Measurements from ENCODE around the gene WDR90. TPM values are rescaled to one million over a fixed set of nuclear protein-coding genes. Genes with fewer than 3 reads are reported as not detected.

The WDR90 gene
- total and polyA plus RNA-seq, 2 experiments from 2014 or later = 25.9 to 42.2 TPM

DNA sequence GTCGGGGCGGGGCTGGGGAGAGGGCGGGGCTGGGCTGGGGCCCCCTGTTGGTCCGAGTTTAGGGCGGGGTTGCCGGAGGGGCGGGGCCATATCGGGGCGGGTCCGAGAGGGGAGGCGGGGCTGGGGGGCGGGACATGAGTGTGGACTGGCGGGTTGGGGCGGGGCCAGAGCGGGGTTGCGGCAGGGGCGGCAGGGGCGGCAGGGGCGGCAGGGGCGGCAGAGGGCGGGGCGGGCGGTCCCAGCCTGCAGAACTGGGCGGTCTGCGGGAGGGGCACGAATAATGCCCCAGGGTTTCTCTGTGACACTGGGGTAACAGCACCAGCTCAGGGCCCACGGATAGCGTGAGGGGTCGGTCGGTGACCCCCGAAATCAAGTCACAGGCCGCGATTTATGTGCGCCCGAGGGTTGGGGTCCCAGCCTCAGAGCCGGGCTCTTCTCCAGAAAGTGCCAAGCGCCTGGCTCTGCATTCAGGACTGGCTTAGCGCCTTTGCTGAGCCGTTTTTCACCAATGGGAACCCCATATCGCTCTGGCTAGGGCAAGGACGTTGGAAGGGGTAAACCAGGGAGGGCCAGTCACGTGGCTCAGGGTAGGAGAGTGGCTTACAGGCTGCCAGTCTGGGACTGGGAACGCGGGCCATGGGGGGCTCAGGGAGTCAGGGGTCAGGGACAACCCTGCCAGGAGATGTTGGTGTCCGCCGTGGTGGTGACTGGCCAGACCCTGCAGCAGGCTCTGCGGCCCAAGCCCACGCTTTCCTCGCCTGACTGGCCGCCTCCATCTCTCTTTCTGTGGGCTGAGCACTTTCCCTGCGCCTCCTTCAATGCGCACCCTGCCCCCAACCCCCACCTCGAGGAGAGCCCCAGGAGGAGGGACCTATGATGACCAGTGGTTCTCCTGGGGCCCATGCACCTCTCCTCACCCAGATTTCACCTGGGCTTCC lies 11.8 kb upstream of the WDR90 start:
- Mint-ChIP-seq H3K9me3 (peaks cover 4% of the 10 kb centered on the region; the same call in 2 of the 3 replicates), H3K27ac (no peak overlapping the region), H3K4me1 (peaks cover 20% of the 10 kb centered on the region), H3K36me3 (ENCODE audit: low read depth) (no peaks in the 10 kb centered on the region), H3K4me3 (peak overlapping the region; percentile 89), H3K27me3 (ENCODE audit: insufficient read depth, low read depth, poor library complexity) (peaks cover 12% of the 10 kb centered on the region)
- Histone ChIP-seq H3K9me2 (ENCODE audit: insufficient read depth) (no peaks in the 10 kb centered on the region), H3K27me3 (ENCODE audit: insufficient read depth) (no peaks in the 10 kb centered on the region), H3K4me1 (ENCODE audit: insufficient read depth) (peaks cover 19% of the 10 kb centered on the region), H4K20me1 (replicated peaks; ENCODE audit: insufficient read depth) (no peaks in the 10 kb centered on the region), H3K4me3 (peak overlapping the region; percentile 95), H3K79me2 (replicated peaks; ENCODE audit: insufficient read depth) (no peaks in the 10 kb centered on the region; the same call in 1 of the 2 replicates), H3F3A (replicated peaks; ENCODE audit: low read depth) (0 out of 2 replicates have a peak, but pooled peaks cover 6% of the 10 kb centered on the region), H3K36me3 (ENCODE audit: insufficient read depth) (no peaks in the 10 kb centered on the region), H3K27ac (ENCODE audit: low read depth) (peak overlapping the region; percentile 63; the same call in 1 of the 2 replicates), H2AFZ (peak overlapping the region; percentile 76; the same call in 1 of the 2 replicates), H3K4me2 (peak overlapping the region; percentile 97)
- TF ChIP-seq POLR2AphosphoS5 (IDR thresholded peaks at IDR 0.05; ENCODE audit: low read depth) = 0 out of 2 replicates have a peak, but pooled peaks have one; percentile 23
- TF ChIP-seq, protein P1, sequence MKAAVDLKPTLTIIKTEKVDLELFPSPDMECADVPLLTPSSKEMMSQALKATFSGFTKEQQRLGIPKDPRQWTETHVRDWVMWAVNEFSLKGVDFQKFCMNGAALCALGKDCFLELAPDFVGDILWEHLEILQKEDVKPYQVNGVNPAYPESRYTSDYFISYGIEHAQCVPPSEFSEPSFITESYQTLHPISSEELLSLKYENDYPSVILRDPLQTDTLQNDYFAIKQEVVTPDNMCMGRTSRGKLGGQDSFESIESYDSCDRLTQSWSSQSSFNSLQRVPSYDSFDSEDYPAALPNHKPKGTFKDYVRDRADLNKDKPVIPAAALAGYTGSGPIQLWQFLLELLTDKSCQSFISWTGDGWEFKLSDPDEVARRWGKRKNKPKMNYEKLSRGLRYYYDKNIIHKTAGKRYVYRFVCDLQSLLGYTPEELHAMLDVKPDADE (IDR thresholded peaks at IDR 0.05) = no peak
- TF ChIP-seq EZH2 (IDR thresholded peaks at IDR 0.05; ENCODE audit: low read depth, unreplicated experiment) = no peak
- DNase-seq (ENCODE audit: low spot score) (peak; percentile 90), ATAC-seq (peak; percentile 16)

DNA sequence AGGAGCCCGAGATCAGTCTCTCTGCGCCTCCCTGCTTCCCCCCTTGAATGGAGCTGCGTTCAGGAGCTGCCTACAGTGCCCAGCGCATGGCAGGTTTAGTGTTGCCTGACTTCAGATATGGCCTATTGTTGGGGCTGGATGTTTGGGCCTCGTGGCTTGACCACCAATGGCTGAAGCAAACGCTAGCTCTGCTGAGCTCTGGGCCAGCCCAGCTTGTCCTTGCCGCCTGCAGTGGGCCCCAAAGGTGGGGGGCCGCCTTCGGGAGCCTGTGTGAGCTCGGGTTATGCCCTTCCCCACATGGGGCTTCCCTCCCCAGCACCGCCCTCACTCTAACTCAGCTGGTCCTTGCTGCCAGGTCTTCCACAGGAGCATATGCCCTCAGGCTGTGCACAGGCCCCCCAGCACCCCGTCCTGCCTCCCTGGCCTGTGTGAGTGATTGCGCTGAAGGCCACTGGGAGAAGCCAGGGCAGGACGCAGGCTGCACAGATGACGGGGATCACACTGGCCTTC lies 11.1 kb upstream of the WDR90 start:
- no peak overlapping the region for H3K27ac ChIP-seq (ENCODE audit: low read depth)
- H3K4me3 Mint-ChIP-seq = peak overlapping the region; percentile 65; the same call in 2 of the 3 replicates
- peak; percentile 0; the same call in 1 of the 3 replicates for ATAC-seq
- TF ChIP-seq ZNF114 (CRISPR knock-in tag; IDR thresholded peaks at IDR 0.05) (no peak), EZH2 (IDR thresholded peaks at IDR 0.05; ENCODE audit: low read depth, unreplicated experiment) (no peak), STAT1 (IDR thresholded peaks at IDR 0.05; ENCODE audit: unreplicated experiment) (no peak), NANOG (IDR thresholded peaks at IDR 0.05; ENCODE audit: borderline replicate concordance) (no peak), JUNB (IDR thresholded peaks at IDR 0.05; ENCODE audit: unreplicated experiment) (no peak), CREB1 (CRISPR knock-in tag; IDR thresholded peaks at IDR 0.05; ENCODE audit: low read depth) (no peak), POLR2AphosphoS5 (IDR thresholded peaks at IDR 0.05; ENCODE audit: low read depth) (no peak; the same call in 1 of the 2 replicates), ZNF331 (CRISPR knock-in tag; IDR thresholded peaks at IDR 0.05; ENCODE audit: low read depth) (no peak)
- TF ChIP-seq, protein P1 (IDR thresholded peaks at IDR 0.05) = no peak
- TF ChIP-seq, protein P2, sequence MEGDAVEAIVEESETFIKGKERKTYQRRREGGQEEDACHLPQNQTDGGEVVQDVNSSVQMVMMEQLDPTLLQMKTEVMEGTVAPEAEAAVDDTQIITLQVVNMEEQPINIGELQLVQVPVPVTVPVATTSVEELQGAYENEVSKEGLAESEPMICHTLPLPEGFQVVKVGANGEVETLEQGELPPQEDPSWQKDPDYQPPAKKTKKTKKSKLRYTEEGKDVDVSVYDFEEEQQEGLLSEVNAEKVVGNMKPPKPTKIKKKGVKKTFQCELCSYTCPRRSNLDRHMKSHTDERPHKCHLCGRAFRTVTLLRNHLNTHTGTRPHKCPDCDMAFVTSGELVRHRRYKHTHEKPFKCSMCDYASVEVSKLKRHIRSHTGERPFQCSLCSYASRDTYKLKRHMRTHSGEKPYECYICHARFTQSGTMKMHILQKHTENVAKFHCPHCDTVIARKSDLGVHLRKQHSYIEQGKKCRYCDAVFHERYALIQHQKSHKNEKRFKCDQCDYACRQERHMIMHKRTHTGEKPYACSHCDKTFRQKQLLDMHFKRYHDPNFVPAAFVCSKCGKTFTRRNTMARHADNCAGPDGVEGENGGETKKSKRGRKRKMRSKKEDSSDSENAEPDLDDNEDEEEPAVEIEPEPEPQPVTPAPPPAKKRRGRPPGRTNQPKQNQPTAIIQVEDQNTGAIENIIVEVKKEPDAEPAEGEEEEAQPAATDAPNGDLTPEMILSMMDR (conservative IDR thresholded peaks at IDR 0.05; ENCODE audit: low read depth in 2 of 2) = no peak
- TF ChIP-seq, protein P3, sequence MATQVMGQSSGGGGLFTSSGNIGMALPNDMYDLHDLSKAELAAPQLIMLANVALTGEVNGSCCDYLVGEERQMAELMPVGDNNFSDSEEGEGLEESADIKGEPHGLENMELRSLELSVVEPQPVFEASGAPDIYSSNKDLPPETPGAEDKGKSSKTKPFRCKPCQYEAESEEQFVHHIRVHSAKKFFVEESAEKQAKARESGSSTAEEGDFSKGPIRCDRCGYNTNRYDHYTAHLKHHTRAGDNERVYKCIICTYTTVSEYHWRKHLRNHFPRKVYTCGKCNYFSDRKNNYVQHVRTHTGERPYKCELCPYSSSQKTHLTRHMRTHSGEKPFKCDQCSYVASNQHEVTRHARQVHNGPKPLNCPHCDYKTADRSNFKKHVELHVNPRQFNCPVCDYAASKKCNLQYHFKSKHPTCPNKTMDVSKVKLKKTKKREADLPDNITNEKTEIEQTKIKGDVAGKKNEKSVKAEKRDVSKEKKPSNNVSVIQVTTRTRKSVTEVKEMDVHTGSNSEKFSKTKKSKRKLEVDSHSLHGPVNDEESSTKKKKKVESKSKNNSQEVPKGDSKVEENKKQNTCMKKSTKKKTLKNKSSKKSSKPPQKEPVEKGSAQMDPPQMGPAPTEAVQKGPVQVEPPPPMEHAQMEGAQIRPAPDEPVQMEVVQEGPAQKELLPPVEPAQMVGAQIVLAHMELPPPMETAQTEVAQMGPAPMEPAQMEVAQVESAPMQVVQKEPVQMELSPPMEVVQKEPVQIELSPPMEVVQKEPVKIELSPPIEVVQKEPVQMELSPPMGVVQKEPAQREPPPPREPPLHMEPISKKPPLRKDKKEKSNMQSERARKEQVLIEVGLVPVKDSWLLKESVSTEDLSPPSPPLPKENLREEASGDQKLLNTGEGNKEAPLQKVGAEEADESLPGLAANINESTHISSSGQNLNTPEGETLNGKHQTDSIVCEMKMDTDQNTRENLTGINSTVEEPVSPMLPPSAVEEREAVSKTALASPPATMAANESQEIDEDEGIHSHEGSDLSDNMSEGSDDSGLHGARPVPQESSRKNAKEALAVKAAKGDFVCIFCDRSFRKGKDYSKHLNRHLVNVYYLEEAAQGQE (IDR thresholded peaks at IDR 0.05; ENCODE audit: unreplicated experiment) = no peak

More for the DNA sequence above, 11.1 kb upstream of the WDR90 start:
- Histone ChIP-seq H3K36me3 (ENCODE audit: insufficient read depth) (no peaks in the 10 kb centered on the region), H3K4me1 (ENCODE audit: insufficient read depth) (peaks cover 24% of the 10 kb centered on the region), H3K4me2 (peak overlapping the region; percentile 79; the same call in 1 of the 2 replicates), H3F3A (replicated peaks; ENCODE audit: low read depth) (0 out of 2 replicates have a peak, but pooled peaks cover 6% of the 10 kb centered on the region), H3K9me2 (ENCODE audit: insufficient read depth) (no peaks in the 10 kb centered on the region), H3K79me2 (replicated peaks; ENCODE audit: insufficient read depth) (peaks cover 7% of the 10 kb centered on the region), H4K20me1 (replicated peaks; ENCODE audit: insufficient read depth) (no peaks in the 10 kb centered on the region), H3K4me3 (peak overlapping the region; percentile 58), H2AFZ (no peak overlapping the region), H3K27me3 (ENCODE audit: insufficient read depth) (no peaks in the 10 kb centered on the region)
- Mint-ChIP-seq H3K27ac (peak overlapping the region; percentile 56; the same call in 1 of the 2 replicates), H3K4me1 (peaks cover 20% of the 10 kb centered on the region), H3K27me3 (ENCODE audit: insufficient read depth, low read depth, poor library complexity) (peaks cover 12% of the 10 kb centered on the region), H3K9me3 (peaks cover 4% of the 10 kb centered on the region; the same call in 2 of the 3 replicates), H3K36me3 (ENCODE audit: low read depth) (no peaks in the 10 kb centered on the region)
- peak; percentile 37 for DNase-seq (ENCODE audit: low spot score)
